Inflammatory macrophage (primary cell): ENCODE data around the gene GOT2.
A peak's percentile ranks its signal among the peaks of the same experiment; 100 is the strongest.
"Not testable (repeated sequence)": the region's sequence is repeated elsewhere in the genome, so short reads cannot be mapped to it uniquely, and the experiment has no call there.

Experiments used
- DNase-seq, 2 donors: peaks; one replicate each; pipeline ENCODE4 v3.0.0-alpha.2; 2020 to 2022
- total RNA-seq, 18 experiments: gene quantifications; one replicate each; lab custom pipeline; 2026; ENCODE audit warnings: mixed read lengths in 6 of 18, inconsistent platforms in 2 of 18; lab: John Stamatoyannopoulos, UW

Gene GOT2
- total RNA-seq = 33.0 to 95.2 (median 66.3) reads per million in 18 experiments

DNA sequence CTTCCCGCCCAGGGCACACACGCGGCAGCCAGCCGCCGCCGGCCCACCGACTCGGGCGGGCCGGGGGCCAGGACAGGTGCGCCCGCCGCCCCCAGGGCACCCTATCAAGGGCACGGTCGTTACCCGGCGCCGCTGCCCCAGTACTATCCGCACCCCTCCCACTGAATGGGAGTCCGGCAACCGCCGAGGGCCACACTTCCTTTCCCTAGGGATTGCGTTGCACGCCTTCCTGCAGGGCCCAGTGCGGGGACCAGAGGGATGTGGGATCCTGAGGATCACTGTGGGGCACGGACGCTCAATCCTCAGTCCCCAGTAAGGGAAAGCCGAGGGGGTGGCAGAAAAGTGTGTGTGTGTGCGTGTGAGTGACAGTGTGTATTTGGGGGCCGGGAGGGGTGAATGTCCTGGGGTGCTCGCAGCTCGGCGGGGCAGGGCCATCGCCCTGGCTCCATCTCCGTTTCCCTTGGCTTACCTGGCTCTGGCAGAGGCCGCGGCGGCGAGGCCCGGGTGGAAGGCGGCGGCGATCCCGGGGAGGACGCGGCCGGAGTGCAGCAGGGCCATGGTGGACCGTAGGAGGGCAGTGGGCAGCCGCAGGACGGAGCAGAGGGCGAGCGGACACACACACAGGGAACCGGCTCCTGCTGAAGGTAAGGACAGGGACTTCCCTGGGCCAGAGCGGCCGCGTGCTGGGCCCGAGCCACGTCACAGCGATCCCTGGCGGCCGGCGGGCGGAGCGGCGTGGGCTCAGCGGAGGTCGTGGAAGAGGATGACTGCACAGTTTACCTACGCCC, at the start of gene GOT2:
Gene GOT2 (minus strand): TSS at position 646 of the 788 bp plus-strand sequence. CDS start 88 bp downstream, at position 558.
- DNase-seq = peak; percentile 80 to 85

DNA sequence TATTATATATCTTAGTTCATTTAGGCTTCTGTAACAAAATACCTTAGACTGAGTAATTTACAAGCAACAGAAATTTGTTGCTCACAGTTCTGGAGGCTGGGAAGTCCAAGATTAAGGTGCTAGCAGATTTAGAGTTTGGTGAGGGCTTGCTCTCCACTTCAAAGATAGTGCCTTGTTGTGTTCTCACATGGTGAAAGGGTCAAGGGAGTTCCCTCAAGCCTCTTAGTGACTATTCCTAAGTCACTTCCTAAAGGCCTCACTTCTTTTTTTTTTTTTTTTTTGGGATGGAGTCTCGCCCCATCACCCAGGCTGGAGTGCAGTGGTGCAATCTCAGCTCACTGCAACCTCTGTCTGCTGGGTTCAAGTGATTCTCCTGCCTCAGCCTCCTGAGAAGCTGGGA, 45.2 kb upstream of the GOT2 start:
- DNase-seq = peak in 1 of 2 donors; percentile 24

DNA sequence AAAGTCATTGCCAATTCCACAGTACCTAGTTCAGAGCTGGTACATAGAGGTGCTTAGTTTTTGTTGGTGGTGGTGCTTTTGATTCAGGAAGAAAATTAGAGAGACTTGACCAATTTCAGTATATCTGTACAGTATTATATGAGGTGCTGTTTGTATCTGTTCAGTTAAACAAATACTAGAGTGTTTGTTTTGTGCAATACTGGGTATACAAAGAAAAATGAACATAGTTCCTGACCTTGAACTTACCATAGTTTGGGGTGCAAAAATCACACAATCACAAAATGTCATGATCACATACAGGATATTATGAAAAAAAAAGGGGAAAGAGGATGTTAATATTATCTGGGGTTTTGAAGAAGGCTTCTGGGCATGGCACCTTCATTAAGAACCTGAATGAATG, 39.8 kb upstream of the GOT2 start:
- no peak for DNase-seq

DNA sequence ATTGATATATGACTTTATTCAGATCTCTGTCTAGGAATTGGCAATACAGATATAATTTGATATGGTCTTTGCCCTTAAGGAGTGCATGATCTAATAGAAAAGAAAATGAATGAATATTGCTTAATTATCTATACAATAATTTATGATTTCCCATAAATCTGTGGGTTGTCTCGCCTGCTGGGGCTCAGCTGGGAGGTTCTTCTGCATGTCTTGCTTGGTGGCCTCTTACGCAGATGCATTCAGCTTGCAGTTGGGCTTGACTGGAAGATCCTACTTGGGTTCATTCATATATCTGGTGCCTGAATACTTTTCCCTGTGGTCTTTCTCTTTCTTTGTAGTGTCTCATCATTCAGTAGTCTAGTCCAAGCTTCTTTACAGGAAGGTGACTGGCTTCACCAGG, 34.0 kb upstream of the GOT2 start:
- DNase-seq = no peak

DNA sequence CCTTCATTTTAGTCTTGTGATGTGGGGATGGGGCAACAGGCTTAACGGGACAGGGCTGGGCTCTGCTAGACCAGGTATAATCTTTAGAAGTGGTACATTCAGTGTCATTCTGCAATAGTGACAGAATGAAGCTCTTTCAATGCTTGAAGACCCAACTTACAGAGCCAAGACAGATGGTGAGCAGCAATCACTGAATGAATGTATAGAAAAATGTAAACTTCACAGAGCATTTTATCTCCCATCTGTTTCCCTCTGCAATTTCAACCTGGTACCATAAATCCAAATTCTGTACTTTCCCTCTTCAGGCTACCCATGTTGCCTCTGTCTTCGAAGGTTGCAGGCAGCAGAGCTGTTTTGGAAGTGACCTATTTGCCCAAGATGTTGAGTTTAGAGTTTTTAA, 33.5 kb upstream of the GOT2 start:
- no peak for DNase-seq

DNA sequence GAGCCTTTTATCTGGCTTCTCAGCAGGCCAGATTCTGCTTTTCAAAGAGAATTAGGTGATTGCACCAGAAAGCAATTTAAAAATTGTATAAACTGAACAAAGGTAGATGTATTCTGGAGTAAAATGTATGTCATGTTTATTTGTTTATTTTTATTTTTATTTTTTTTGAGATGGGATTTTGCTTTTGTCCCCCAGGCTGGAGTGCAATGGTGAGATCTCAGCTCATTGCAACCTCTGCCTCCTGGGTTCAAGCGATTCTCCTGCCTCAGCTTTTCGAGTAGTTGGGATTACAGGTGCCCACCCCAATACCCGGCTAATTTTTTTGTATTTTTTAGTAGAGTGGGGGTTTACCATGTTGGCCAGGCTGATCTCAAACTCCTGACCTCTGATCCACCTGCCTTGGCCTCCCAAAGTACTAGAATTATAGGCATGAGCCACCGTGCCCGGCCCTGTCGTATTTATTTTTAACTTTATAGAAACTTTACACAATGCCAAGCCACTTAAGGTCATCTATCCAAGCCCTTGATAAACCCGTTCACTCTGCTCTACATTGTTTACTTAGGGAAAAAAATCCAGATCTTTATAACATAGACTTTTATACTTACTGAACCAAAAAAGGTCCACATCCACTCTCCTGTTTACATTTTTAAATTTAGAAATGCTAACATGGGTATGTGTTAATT, 22.7 kb upstream of the GOT2 start:
- no peak for DNase-seq

DNA sequence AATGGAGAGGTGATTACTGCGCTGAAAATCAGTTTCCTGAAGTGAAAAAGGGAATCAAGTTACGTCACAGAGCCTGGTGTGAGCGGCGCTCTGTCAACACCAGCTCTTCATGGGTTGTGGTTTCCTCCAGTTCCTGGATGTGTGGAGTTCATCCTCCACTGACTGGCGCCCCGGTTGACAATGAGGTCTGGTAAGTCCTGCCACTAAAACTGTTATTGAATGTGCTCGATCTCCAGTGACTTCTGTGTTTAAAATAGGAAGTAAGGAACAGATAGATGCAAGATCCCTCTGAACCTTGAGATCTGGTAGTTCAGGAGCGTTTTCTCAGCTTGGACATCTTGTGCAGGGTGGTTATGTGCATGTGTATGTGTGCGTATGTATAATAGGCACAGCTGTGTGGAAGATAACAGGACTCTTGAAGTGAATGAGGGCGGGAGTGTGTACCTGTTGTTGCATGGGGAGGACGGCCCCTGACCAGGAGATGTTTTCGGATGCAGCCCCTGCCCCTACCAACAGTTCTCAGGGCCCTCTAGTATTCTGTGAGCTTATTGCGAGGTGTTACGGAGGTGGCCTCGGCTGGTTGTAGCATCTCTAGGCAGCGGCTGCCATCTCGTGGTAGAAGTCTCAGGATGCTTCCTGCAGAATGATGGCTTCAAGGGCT, 22.0 kb upstream of the GOT2 start:
- peak; percentile 64 to 70 for DNase-seq

DNA sequence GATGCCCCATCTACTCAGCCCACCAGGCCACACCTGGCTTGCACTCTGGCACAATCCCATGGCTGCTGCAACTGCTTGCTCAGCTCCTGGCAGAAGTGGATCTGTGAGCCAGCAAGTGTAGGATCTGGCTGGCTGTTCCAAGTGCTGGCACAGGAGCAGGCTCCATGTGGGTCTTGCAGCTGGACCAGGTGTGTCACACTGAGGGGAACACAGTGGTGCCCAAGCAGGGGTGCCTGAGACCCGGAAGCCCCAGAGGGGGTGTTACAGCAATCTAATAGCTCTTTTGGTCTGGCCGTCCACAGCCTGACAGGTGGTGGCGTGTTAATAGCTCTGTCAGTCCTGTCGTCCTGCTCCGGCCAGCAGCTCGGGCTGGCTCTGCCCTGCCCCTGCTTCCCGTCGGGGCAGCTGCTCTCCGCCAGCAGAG, 19.6 kb upstream of the GOT2 start:
- DNase-seq = no peak

DNA sequence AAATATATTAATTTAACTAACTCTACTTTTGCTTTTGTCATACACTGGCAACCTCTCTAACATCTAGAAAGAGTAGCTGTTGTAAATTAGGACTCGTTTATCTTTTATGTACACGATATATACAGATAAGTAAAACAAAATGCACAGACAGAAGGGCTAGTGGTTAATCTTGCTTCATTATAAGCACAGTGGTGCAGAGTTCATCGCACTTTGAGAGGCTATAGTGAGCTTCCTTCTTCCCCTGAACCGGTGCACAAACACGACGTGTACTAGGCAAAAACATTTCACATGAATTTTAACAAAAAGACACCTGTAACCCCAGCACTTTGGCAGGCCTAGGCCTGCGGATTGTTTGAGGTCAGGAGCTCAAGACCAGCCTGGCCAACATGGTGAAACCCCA, 10.4 kb upstream of the GOT2 start:
- no peak for DNase-seq

DNA sequence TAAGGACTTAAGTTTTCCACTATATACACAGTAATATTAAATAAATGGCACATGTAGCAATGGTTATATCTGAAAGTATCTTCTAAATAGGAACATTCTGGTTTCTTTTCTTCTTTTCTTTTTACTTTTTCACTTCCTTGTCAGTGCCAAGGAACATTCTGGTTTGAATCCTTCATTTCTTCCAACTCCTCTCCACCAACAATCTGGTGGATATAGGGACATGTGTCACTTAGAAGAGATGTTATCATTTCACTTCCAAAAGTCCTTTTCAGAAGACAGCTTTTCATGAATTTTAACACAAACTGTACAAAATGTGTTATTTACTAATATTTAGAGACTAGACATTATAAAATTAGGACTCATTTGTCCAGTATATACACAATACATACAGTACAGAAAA, 7.9 kb upstream of the GOT2 start:
- no peak for DNase-seq

DNA sequence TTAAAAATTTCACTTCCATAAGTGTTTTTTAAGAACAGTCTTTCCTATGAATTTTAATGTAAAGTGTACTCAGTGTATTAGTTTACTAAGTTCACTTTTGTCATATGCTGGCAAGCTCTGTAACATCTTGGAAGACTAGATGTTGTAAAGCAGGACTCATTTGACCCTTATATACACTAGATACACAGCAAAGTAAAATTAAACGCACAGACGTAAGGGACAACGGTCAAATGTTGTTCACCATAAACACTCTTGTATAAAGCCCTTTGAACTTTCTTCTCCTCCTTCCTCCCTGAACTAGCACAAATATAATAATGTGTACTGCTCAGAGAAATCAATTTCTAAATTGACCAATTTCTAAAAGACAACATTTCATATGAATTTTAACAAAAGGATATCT, 7.0 kb upstream of the GOT2 start:
- no peak for DNase-seq

DNA sequence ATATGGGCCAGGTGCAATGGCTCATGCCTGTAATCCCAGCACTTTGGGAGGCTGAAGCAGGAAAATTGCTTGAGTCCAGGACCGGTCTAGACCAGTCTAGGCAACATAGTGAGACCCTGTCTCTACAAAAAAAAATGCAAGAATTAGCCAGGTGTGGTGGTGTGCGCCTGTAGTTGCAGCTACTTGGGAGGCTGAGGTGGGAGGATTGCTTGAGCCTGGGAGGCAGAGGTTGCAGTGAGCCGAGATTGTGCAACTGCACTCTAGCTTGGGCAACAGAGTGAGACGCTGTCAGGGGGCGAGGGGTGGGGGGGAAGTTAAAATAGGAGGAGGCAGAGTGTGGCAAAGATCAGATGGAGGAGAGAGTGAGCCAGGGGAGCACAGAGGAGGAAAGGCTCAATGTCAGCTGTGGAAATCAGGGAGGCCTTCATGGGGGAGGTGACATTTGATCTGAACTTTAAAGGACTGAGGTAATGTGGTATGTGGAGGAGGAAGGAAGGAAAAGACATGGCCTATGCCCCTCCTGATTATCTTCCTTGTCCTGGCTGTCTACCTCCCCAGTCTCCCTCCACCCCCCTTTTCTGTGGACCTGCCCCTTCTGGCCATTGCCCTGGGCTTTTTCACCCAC, 4.7 kb upstream of the GOT2 start:
- no peak for DNase-seq

DNA sequence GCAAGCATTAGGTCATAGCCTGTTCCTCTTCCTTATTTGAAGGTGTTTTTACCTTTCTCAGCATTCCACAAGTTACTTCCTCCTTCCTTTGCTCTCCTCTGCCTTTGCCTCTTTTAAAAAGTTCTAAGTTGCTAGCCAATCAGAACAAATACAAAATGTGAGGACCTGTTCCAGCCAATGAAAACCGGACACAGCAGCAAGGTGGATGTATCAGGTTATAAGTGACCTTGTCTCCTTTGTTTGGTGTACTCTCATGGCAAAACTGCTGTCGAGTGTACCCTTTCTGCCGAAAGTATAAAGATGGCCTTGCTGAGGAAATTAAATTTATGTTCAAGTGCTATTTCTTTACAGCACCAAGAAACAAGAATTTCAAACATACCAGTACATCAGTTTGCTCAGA, 2.2 kb upstream of the GOT2 start:
- DNase-seq = not testable (repeated sequence)

DNA sequence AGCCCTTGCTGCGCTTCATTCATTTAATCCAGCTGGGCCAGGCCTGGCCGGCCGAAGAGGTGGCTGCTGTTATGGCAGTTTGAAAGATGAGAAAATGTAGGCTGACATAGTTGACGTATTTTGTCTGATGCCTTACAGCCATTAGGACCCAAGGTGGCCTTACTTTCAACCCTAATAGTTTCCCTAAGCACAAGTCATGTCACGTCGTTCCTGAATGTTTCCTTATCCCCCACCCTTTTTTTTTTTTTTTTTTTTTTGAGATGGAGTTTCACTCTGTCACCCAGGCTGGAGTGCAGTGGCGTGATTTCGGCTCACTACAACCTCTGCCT, 307 bp upstream of the GOT2 start:
- no peak for DNase-seq

DNA sequence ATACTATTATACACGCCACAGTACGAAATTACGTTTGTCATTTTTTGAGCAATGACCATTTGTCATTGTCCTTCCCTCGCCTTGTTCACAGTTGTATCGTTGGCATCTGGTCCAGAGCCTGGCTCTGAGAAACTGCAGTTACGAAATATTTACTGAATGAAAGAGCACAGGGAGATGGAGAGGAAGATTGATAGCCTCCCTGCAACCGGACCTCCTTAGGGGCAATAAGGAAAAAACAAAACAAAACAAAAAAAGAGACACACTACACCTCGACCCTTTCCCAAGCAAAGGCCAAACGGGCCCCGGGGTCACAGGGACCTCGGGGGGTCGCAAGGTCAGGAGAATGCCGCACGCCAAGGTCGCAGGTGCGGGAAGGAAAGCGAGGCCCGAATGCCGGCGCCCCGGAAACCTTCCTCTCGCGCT, 857 bp downstream of the GOT2 start:
- no peak for DNase-seq

DNA sequence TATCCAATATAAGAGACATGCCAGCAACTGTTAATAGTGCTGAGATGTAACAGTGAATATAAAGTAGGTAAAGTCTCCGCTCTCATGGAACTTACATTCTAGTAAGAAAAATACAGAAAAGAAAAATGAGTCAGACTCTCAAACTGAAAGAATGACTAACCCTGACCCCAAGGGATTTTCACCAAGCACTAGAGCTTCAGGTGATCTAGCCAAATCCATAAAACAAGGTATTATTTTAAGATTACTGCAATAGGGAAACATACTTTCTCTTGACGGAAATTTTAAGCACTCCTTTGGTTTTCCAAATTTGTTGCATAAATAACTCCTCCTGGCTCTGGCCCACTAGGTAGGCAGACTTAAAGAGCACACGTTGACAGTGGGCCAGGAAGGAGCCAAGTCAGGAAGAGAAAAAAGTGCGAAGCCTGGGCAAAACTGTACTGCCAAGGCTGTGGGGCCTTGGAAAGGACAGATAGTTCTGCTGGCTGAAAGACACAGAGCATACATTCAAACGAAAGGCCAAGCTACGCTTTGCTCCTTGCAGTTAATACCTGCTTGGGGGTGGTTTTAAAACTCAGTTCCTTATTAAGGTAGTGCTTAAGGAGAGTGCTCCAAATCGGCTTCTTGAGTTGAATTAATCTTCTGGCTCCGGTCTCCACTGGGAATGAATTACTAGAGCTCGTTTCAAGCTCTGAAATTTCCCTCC, 1.4 kb downstream of the GOT2 start:
- DNase-seq = no peak

DNA sequence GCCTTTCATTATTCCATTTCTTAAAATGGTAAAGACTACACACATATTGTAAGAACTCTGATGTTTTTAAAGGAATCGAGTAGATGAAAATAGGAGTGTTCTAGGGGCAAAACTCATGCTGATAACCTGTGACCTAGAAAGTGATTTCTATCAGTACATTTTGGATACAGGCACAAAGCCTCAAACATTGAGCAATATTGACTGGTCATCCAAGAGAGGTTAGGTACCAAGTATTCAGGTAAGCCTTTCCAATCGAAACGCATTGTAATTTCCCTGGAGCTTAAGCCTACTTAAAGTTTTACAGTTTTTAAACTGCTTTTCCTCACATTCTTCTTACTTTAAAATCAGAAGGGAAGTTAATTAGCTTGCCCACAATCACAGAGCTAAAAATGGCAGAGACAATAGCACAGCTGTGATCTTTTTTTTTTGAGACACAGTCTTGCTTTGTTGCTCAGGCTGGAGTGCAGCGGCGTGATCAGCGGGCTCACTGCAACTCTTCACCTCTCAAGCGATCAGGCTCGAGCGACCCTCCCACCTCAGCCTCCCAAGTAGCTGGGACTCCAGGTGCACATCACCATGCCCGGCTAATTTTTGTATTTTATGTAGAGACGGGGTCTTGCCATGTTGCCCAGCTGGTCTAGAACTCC, 3.3 kb downstream of the GOT2 start:
- no peak for DNase-seq

DNA sequence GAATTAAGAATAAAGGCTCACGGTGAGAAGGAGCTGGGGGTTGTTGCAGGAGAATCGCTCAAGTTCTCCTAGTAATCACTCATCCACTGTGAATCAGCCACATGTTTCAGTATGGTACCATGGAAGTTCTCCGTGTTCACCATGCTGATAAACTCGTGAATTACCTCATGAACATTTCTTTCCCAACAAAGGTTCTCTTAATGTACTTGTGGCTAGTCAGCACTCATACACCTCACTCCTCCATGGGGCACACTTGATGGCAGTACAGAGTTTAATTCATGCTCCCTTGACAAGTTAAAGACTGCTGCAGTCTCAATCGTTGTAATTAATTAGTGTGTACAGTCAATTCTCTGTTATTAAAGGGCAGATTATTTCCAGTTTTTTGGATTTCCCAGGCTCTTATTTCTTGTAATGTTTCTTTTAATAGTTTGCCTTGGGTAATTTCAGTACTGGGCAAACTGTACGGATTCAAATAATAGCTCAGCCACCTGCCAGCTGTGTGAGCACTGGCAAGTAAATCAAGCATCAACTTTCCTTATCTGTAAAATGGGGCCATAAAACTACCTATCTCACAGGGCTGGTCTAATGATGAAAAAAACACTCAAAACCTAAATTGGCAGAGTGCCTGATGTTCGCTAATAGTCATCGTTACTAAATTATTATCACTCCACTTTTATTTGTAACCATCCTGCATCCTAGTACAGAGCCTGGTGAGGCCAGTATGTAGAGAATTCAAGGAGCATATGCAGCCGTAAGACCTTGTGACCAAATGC, 6.1 kb downstream of the GOT2 start:
- no peak for DNase-seq

DNA sequence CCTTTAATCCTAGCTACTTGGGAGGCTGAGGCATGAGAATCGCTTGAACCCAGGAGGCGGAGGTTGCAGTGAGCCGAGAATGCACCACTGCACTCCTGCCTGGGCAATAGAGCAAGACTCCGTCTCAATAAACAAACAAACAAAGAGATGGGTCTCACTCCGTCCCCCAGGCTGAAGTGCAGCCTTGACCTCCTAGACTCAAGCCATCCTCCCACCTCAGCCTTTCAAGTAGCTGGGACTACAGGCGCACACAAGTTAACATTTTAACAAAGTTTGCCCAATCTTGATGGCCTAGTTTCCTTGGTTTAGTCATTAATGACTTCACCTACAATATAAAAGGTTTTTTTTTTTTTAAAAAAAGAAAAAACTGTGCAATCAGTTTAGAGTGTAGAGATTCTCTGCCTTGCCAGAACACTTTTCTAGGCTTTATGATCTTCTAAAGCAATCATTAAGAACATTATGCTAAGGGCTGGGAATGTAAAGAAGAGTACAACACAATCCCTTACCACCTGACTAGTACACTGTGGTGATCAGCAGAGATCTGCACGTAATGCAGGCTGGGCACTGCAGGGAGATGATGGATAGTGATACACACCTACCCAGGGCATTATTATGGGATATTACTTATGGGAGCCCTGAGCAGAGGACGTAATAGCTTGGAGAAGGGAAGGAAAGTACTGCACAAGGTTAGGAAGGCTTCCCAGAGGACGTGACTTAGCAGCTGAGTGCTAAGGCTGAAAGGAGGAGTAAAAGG, 6.9 kb downstream of the GOT2 start:
- DNase-seq = no peak

DNA sequence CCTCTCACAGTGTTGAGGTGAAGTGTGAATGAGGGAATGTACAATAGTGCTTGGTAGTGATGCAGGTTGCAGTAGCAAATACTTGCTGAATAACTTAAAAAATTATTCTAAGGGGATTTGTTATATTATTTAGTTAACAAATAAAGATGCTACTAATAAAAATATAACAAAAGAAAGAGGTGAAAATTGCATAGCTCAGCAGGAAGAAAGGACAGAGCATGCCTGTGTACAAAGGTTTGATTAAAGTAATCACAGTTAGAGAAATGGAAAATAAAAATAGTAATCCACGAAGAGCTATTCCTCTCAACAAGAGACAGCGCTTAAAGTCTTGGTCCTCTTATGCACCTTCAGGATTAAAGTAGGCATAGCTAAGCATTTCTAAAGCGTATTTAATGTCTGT, 11.0 kb downstream of the GOT2 start:
- DNase-seq = no peak

DNA sequence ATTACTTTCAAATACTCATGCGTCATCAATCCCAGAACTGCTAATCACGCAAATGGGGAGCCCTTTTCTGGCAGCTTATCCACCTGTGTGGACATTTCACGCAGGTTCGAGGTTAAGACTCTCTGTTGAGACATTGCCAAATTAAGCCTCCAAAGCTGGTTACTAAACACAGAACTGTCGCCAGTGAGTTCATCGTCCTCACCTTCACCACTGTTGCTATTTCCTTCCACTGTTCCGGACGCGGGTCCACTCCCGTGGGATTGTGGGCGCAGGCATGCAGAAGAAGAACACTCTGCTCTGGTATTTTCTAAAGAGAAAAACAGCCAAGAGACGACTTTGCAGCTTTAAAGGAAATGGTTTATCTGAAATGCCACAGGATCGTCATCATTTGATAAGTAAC, 16.1 kb downstream of the GOT2 start:
- no peak for DNase-seq
